T47D (cell line): ENCODE results near the gene KAZN.

Experiments
- DNase-seq, 2 experiments: peaks; one replicate each; pipeline versions ENCODE4 v3.0.0 to v3.0.0-alpha.2; 2011 to 2012; ENCODE audit warnings: low read depth in 1 of 2, low spot score in 1 of 2
- JUND ChIP-seq: IDR thresholded peaks from 2 replicates; pipeline ENCODE4 v1.6.1; 2012; ENCODE audit warnings: low read depth
- in situ Hi-C: cut with HindIII; loops from 2 replicates; pipeline ENCODE4 v1.10.0; 2016; ENCODE audit warnings: low sequenced_read_pairs, low pct_unique_long_range_greater_than_20kb

The KAZN gene

GRCh38 chr1:14970799-14971141 lies 372.3 kb downstream of the KAZN start:
- in situ Hi-C loops: no loop called here
- DNase-seq: no peak
- TF ChIP-seq JUND: no peak

- in situ Hi-C loops: no loop called here
- DNase-seq: no peak
- no peak for TF ChIP-seq JUND
These were observed 372.7 kb downstream of the KAZN start for GRCh38 chr1:14971221-14971620.

- in situ Hi-C loops: no loop called here
- no peak for TF ChIP-seq JUND
- no peak for DNase-seq
These were observed 373.6 kb downstream of the KAZN start for GRCh38 chr1:14972107-14972506.

GRCh38 chr1:14973773-14974172 lies 375.3 kb downstream of the KAZN start:
- no peak for DNase-seq
- TF ChIP-seq JUND: no peak
- in situ Hi-C loops: no loop called here

- TF ChIP-seq JUND: no peak
- DNase-seq: no peak
- in situ Hi-C loops: no loop called here
These were observed 375.9 kb downstream of the KAZN start for GRCh38 chr1:14974361-14974760.

GRCh38 chr1:14975119-14975518 lies 376.6 kb downstream of the KAZN start:
- in situ Hi-C loops: no loop called here
- no peak for DNase-seq
- TF ChIP-seq JUND: no peak

- in situ Hi-C loops: no loop called here
- DNase-seq: no peak
- no peak for TF ChIP-seq JUND
These were observed 377.8 kb downstream of the KAZN start for GRCh38 chr1:14976256-14976655.

- DNase-seq: peak in 1 of 2 experiments; percentile 73
- in situ Hi-C loops: no loop called here
These were observed 378.9 kb downstream of the KAZN start for GRCh38 chr1:14977338-14977931.

GRCh38 chr1:14980621-14981218 lies 382.2 kb downstream of the KAZN start:
- DNase-seq: no peak
- in situ Hi-C loops: no loop called here
- TF ChIP-seq JUND: no peak

More at GRCh38 chr1:14977338-14977931, 378.9 kb downstream of the KAZN start:
- no peak for TF ChIP-seq JUND

GRCh38 chr1:14982029-14982428 lies 383.5 kb downstream of the KAZN start:
- in situ Hi-C loops: no loop called here
- no peak for TF ChIP-seq JUND
- no peak for DNase-seq

GRCh38 chr1:14983277-14983676 lies 384.8 kb downstream of the KAZN start:
- no peak for DNase-seq
- in situ Hi-C loops: no loop called here
- TF ChIP-seq JUND: no peak

- in situ Hi-C loops: no loop called here
- no peak for TF ChIP-seq JUND
- no peak for DNase-seq
These were observed 387.7 kb downstream of the KAZN start for GRCh38 chr1:14986168-14986567.

GRCh38 chr1:14987829-14988603 lies 389.5 kb downstream of the KAZN start:
- no peak for DNase-seq
- TF ChIP-seq JUND: no peak
- in situ Hi-C loops: no loop called here
